Measurements from ENCODE around the gene NAB2. TPM values are rescaled to one million over a fixed set of nuclear protein-coding genes. Genes with fewer than 3 reads are reported as not detected.
A peak's percentile ranks its signal among the peaks of the same experiment; 100 is the strongest.

Gene NAB2
- total and polyA plus RNA-seq, 9 of the 15 experiments (the other 6 are each of a cell fraction or from before 2014, with no cell fraction given), result 0.45 to 40.9 (median 20.4) TPM

DNA sequence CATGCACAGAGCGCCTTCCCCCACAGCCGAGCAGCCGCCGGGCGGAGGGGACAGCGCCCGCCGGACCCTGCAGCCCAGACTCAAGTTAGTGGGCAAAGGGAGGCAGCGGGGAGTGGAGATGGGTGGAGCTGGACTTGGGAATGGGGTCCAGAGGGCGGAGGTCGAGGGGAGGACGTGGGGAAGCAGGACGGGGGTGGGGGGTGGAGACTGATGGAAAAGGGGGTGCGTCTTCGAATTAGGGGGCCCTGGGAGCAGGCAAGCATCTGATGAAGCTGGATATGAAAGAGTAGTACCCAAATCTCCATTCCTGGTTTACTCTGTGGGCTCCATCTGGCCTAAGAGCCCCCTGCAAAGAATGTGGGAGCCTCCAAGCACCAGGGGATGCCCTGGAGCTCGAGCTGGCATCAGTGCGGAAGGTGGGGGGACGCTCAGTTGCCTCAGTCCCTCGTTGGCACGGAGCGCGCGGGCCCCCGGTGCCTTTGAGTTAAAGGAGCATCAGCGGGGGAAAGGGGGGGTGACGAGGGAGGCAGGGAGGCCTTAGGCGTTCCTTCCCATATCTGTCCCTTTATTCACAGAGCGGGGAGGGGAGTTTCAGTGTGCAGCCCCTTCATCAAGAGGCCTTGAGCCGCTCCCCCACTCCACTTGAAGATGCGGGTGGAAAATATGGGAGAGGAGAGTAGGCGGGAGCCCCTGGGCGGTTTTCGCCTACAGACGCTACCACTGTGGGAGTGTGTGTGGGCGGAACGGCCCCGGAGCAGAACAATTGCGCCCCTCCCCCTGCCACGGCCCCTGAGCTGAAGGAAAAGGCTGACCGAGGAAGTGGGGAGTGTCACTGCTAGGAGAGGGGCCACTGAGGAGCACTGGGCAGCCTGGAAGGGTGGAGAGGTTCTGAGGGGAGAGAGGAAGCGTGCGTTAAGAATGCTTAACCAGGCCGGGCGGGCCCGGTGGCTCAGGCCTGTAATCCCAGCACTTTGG, 644 bp downstream of the NAB2 start (continued):
- TF ChIP-seq, protein P1, sequence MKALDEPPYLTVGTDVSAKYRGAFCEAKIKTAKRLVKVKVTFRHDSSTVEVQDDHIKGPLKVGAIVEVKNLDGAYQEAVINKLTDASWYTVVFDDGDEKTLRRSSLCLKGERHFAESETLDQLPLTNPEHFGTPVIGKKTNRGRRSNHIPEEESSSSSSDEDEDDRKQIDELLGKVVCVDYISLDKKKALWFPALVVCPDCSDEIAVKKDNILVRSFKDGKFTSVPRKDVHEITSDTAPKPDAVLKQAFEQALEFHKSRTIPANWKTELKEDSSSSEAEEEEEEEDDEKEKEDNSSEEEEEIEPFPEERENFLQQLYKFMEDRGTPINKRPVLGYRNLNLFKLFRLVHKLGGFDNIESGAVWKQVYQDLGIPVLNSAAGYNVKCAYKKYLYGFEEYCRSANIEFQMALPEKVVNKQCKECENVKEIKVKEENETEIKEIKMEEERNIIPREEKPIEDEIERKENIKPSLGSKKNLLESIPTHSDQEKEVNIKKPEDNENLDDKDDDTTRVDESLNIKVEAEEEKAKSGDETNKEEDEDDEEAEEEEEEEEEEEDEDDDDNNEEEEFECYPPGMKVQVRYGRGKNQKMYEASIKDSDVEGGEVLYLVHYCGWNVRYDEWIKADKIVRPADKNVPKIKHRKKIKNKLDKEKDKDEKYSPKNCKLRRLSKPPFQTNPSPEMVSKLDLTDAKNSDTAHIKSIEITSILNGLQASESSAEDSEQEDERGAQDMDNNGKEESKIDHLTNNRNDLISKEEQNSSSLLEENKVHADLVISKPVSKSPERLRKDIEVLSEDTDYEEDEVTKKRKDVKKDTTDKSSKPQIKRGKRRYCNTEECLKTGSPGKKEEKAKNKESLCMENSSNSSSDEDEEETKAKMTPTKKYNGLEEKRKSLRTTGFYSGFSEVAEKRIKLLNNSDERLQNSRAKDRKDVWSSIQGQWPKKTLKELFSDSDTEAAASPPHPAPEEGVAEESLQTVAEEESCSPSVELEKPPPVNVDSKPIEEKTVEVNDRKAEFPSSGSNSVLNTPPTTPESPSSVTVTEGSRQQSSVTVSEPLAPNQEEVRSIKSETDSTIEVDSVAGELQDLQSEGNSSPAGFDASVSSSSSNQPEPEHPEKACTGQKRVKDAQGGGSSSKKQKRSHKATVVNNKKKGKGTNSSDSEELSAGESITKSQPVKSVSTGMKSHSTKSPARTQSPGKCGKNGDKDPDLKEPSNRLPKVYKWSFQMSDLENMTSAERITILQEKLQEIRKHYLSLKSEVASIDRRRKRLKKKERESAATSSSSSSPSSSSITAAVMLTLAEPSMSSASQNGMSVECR (CRISPR knock-in tag; IDR thresholded peaks at IDR 0.05), result peak; percentile 59; the same call in 1 of the 2 replicates
- TF ChIP-seq HNRNPLL (IDR thresholded peaks at IDR 0.05; ENCODE audit: low read depth, low read length, poor library complexity, severe bottlenecking) (peak; percentile 19), PHF8 (IDR thresholded peaks at IDR 0.05; ENCODE audit: borderline replicate concordance, low read length) (peak; percentile 17; the same call in 1 of the 2 replicates), JUND (IDR thresholded peaks at IDR 0.05; ENCODE audit: borderline replicate concordance, low read depth, low read length) (0 out of 2 replicates have a peak, but pooled peaks have one; percentile 17), JUND (tag; IDR thresholded peaks at IDR 0.05; ENCODE audit: borderline replicate concordance, low read depth, low read length) (no peak), ZFPM2 (CRISPR knock-in tag; IDR thresholded peaks at IDR 0.05) (0 out of 2 replicates have a peak, but pooled peaks have one; percentile 44)
- TF ChIP-seq, protein P2, sequence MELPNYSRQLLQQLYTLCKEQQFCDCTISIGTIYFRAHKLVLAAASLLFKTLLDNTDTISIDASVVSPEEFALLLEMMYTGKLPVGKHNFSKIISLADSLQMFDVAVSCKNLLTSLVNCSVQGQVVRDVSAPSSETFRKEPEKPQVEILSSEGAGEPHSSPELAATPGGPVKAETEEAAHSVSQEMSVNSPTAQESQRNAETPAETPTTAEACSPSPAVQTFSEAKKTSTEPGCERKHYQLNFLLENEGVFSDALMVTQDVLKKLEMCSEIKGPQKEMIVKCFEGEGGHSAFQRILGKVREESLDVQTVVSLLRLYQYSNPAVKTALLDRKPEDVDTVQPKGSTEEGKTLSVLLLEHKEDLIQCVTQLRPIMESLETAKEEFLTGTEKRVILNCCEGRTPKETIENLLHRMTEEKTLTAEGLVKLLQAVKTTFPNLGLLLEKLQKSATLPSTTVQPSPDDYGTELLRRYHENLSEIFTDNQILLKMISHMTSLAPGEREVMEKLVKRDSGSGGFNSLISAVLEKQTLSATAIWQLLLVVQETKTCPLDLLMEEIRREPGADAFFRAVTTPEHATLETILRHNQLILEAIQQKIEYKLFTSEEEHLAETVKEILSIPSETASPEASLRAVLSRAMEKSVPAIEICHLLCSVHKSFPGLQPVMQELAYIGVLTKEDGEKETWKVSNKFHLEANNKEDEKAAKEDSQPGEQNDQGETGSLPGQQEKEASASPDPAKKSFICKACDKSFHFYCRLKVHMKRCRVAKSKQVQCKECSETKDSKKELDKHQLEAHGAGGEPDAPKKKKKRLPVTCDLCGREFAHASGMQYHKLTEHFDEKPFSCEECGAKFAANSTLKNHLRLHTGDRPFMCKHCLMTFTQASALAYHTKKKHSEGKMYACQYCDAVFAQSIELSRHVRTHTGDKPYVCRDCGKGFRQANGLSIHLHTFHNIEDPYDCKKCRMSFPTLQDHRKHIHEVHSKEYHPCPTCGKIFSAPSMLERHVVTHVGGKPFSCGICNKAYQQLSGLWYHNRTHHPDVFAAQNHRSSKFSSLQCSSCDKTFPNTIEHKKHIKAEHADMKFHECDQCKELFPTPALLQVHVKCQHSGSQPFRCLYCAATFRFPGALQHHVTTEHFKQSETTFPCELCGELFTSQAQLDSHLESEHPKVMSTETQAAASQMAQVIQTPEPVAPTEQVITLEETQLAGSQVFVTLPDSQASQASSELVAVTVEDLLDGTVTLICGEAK (IDR thresholded peaks at IDR 0.05), result peak; percentile 14; the same call in 1 of the 2 replicates
- TF ChIP-seq, protein P2 (CRISPR knock-in tag; IDR thresholded peaks at IDR 0.05), result no peak
- TF ChIP-seq, protein P3, sequence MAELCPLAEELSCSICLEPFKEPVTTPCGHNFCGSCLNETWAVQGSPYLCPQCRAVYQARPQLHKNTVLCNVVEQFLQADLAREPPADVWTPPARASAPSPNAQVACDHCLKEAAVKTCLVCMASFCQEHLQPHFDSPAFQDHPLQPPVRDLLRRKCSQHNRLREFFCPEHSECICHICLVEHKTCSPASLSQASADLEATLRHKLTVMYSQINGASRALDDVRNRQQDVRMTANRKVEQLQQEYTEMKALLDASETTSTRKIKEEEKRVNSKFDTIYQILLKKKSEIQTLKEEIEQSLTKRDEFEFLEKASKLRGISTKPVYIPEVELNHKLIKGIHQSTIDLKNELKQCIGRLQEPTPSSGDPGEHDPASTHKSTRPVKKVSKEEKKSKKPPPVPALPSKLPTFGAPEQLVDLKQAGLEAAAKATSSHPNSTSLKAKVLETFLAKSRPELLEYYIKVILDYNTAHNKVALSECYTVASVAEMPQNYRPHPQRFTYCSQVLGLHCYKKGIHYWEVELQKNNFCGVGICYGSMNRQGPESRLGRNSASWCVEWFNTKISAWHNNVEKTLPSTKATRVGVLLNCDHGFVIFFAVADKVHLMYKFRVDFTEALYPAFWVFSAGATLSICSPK (IDR thresholded peaks at IDR 0.05; ENCODE audit: borderline replicate concordance), result no peak

All from K562 (cell line).